UCSD-AML1 (cell line): ENCODE results near the gene CDH4.

Experiments used
- DNase-seq: peaks from one replicate; lab custom pipeline; 2025; ENCODE audit not compliant: unreplicated experiment; lab: John Stamatoyannopoulos, UW

CDH4 gene

GRCh38 chr20:61699495-61700374 lies 447.7 kb downstream of the CDH4 start:
- no peak for DNase-seq

GRCh38 chr20:61700595-61701140 lies 448.6 kb downstream of the CDH4 start:
- no peak for DNase-seq

GRCh38 chr20:61701401-61701800 lies 449.3 kb downstream of the CDH4 start:
- no peak for DNase-seq

- no peak for DNase-seq
Measured at GRCh38 chr20:61701802-61702201, 449.7 kb downstream of the CDH4 start.

- DNase-seq: no peak
Measured at GRCh38 chr20:61702246-61702645, 450.2 kb downstream of the CDH4 start.

- DNase-seq: no peak
Measured at GRCh38 chr20:61704661-61705060, 452.6 kb downstream of the CDH4 start.

GRCh38 chr20:61705386-61706258 lies 453.6 kb downstream of the CDH4 start:
- no peak for DNase-seq

GRCh38 chr20:61706259-61706961 lies 454.3 kb downstream of the CDH4 start:
- no peak for DNase-seq

- DNase-seq: no peak
Measured at GRCh38 chr20:61708891-61709290, 456.8 kb downstream of the CDH4 start.

GRCh38 chr20:61710108-61710507 lies 458.0 kb downstream of the CDH4 start:
- DNase-seq: no peak

- no peak for DNase-seq
Measured at GRCh38 chr20:61712688-61713087, 460.6 kb downstream of the CDH4 start.

- DNase-seq: no peak
Measured at GRCh38 chr20:61718361-61719005, 466.4 kb downstream of the CDH4 start.

- no peak for DNase-seq
Measured at GRCh38 chr20:61719691-61720347, 467.8 kb downstream of the CDH4 start.

GRCh38 chr20:61720348-61720696 lies 468.3 kb downstream of the CDH4 start:
- no peak for DNase-seq

- no peak for DNase-seq
Measured at GRCh38 chr20:61722146-61722678, 470.2 kb downstream of the CDH4 start.

GRCh38 chr20:61723529-61724257 lies 471.6 kb downstream of the CDH4 start:
- DNase-seq: no peak

GRCh38 chr20:61724376-61724775 lies 472.3 kb downstream of the CDH4 start:
- no peak for DNase-seq

- DNase-seq: no peak
Measured at GRCh38 chr20:61725145-61725544, 473.1 kb downstream of the CDH4 start.

GRCh38 chr20:61725966-61726365 lies 473.9 kb downstream of the CDH4 start:
- no peak for DNase-seq
